Neural crest cell (in vitro differentiated cells): ENCODE data around the gene SEC31B. TPM values are rescaled to one million over a fixed set of nuclear protein-coding genes. Genes with fewer than 3 reads are reported as not detected.

Source experiments
- DNase-seq: peaks from one replicate; pipeline ENCODE4 v3.0.0; 2021; ENCODE audit warnings: low read depth, mixed read lengths, low spot score
- H3K27ac Mint-ChIP-seq: one replicate; pipeline ENCODE4 v1.8.0; 2021; ENCODE audit warnings: mild to moderate bottlenecking, mixed read lengths; ENCODE audit not compliant: unreplicated experiment
- H3K27me3 Mint-ChIP-seq: 2 replicates; pipeline ENCODE4 v1.8.0; 2021; ENCODE audit warnings: low read depth, mild to moderate bottlenecking, mixed read lengths
- H3K36me3 Mint-ChIP-seq: 2 replicates; pipeline ENCODE4 v1.8.0; 2021; ENCODE audit warnings: low read depth, mild to moderate bottlenecking, mixed read lengths
- H3K4me1 Mint-ChIP-seq: 2 replicates; pipeline ENCODE4 v1.8.0; 2021; ENCODE audit warnings: mixed read lengths
- H3K4me3 Mint-ChIP-seq: one replicate; pipeline ENCODE4 v1.8.0; 2021; ENCODE audit warnings: mild to moderate bottlenecking, mixed read lengths
- H3K9me3 Mint-ChIP-seq: 2 replicates; pipeline ENCODE4 v1.8.0; 2021; ENCODE audit warnings: mixed read lengths
- CTCF ChIP-seq: fragments of 200-600 bp; sonication (generic); conservative IDR thresholded peaks from 2 replicates; pipeline ENCODE4 v1.5.0; 2021; ENCODE audit warnings: antibody characterized with exemption, mild to moderate bottlenecking
- total RNA-seq: library from RNA; stranded (reverse); gene quantifications from 2 replicates; pipeline ENCODE4 v1.2.1, GENCODE V29; 2021

SEC31B gene
- total RNA-seq, 1 donor from 2014 or later: 18.1 TPM

- no peak for DNase-seq
- no peak for TF ChIP-seq CTCF
- Mint-ChIP-seq H3K27me3 (peaks cover 6% of the 10 kb centered on the region), H3K36me3 (no peaks in the 10 kb centered on the region), H3K4me1 (peaks cover 4% of the 10 kb centered on the region), H3K9me3 (no peaks in the 10 kb centered on the region), H3K27ac (no peak overlapping the region), H3K4me3 (no peak overlapping the region)
Measured at GRCh38 chr10:100566561-100566960, 46.9 kb upstream of the SEC31B start.

DNA sequence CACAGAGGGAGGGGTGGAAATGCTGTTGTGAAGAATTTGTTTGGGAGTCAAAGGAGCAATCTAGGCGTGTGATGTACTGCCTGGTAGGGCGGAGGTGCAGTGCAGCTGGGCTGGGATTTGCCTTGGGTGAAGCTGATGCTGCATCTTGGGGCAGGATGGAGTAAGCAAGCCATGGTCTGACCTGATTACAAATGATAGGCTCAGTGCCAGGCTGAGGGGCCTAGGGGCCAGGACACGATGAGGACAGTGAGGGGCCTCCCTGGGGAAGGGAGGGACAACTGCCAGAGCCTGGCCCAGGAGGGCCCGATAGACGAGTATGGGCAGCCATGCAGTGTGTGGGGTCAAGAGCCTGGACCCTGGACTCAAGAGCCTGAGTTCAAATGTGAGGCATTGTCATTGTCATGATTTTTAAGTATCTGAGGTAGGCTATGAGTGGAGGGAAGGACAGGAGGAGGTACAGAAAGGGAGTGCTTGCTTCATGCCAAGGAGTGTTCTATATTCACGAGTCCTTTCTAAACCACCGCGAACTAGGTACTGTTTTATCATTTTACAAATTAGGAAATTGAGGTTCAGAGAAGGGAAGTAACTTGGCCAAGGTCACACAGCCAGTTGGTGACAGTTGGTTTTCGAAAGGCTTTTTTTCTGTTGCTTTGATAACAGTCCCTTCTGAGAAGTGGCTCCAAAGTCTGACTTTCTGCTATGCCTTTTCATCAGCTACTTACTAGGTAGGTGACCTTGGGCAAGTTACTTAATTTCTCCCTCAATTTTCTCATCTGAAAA is 45.7 kb upstream of the SEC31B start:
- Mint-ChIP-seq H3K27me3 (peaks cover 11% of the 10 kb centered on the region), H3K36me3 (no peaks in the 10 kb centered on the region), H3K4me3 (no peak overlapping the region), H3K4me1 (peaks cover 9% of the 10 kb centered on the region), H3K27ac (no peak overlapping the region), H3K9me3 (no peaks in the 10 kb centered on the region)
- DNase-seq: no peak
- no peak for TF ChIP-seq CTCF

DNA sequence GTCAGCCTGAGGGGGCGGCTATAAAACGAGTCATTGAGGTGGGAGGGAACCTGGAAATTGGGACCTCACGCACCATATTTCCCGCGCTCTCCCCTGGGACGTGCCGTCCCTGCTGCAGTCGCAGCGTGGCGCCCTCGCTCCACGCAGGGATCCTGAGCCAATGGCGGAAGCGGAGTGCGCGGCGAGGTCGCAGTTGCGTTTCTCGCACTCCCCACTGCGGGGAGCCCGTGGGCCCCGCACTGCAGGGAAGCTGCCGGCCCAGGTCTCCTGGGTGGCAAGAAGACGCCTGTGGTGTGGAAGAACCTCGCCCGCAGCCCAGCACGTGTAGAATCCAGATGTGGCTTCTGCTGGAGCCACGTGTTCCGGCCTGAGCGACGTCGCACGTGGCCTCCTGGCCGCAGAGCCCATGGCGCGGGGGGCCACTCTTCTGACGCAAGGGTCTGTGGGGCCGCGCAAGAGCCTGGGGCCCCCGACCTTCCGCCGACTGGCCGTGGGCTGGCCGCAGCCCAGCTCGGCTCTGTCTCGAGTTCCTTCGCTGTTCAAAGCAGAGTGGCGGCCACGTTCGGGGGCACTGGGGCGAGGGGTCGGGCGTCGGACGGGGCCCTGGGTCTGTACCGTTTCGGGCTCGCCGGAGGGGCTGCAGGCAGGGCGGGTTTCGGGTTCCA is 42.5 kb upstream of the SEC31B start:
- H3K27ac Mint-ChIP-seq: no peak overlapping the region
- peak; percentile 95 for TF ChIP-seq CTCF
- H3K9me3 Mint-ChIP-seq: no peaks in the 10 kb centered on the region
- no peaks in the 10 kb centered on the region for H3K36me3 Mint-ChIP-seq
- no peak overlapping the region for H3K4me3 Mint-ChIP-seq
- DNase-seq: peak; percentile 68
- peaks cover 9% of the 10 kb centered on the region for H3K4me1 Mint-ChIP-seq
- peaks cover 11% of the 10 kb centered on the region for H3K27me3 Mint-ChIP-seq

DNA sequence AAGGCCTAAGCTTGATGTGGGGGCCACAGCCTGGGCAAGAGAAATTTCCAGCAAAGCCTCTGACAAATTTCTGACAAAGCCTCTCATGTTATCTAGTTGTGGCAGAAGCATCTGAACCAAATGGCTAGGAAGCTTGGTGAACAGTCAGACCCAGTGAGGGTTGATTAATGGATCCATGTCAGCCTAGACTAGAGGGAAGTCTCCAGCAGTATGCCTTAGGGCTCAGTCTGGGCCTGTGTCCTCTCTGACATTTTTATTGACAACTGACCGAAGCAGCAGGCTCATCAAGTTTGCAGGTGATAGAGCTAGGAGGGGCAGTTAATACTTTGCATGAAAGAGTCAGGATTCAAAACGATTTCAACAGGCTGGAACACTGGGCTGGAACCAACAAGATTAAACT is 41.3 kb upstream of the SEC31B start:
- Mint-ChIP-seq H3K4me3 (no peak overlapping the region), H3K27ac (no peak overlapping the region), H3K4me1 (peaks cover 9% of the 10 kb centered on the region), H3K27me3 (peaks cover 11% of the 10 kb centered on the region), H3K9me3 (no peaks in the 10 kb centered on the region), H3K36me3 (no peaks in the 10 kb centered on the region)
- DNase-seq: no peak
- no peak for TF ChIP-seq CTCF

DNA sequence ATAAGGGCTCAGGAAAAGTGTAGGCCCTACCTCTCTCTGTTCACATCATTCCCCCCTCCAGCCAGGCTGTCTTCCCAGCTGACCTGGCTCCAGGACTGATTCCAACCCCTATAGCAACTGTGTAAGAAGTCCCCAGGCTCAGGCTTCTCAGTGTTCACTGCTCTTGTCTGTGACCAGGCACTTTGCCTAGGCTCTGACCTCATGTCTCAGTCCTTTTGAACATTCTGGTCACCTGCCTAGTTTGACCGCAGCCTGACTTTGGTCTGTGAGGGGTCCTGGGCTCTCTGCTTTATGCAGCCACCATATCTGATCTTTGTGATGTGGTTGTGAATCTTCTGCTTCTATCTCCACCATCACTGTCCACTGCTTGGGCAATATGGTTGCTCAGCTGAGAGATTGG is 40.6 kb upstream of the SEC31B start:
- Mint-ChIP-seq H3K4me3 (no peak overlapping the region), H3K36me3 (no peaks in the 10 kb centered on the region), H3K27me3 (peaks cover 11% of the 10 kb centered on the region), H3K27ac (no peak overlapping the region), H3K9me3 (no peaks in the 10 kb centered on the region), H3K4me1 (peaks cover 9% of the 10 kb centered on the region)
- no peak for TF ChIP-seq CTCF
- DNase-seq: no peak
